ENCODE measurements around the gene CELA3A.

DNA sequence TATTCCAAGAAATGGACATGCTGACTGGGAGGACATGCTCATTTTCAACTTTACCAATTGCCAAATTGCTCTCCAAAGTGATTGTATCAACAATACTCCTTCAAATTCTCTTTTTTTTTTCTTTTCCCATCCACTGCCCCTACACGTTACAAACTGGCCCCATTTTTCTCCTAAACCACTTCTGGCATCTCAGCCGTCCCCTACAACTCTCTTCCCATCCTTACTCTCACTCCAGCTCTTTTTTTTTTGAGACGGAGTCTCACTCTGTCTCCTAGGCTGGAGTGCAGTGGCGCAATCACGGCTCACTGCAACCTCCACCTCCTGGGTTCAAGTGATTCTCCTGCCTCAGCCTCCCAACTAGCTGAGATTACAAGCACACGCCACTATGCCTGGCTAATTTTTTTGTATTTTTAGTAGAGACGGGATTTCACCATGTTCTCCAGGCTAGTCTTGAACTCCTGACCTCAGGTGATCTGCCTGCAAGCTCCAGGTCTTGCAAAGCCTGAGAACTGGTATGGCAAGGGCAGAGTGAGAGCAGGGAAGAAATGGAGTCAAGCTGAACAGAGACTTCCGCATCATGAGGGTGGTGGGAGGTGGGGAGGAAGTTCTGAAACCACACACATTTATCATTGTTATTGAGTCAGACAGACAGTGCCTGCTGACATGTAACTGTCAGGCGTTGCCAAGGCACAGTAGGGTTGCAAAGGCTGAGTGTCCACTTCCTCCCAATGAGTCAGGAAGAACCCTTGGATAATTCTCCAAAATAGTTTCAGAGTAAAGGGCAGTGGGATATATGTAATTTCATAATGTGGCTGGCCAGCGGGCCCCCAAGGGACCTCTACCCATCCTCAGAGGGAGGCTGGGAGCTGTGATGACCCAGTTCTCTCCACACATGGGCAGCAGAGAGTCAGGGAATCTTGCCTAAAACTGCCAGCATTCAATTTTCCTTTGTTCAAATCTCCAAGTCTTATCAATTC is 17.4 kb downstream of the CELA3A start:
- TF ChIP-seq, protein P1, sequence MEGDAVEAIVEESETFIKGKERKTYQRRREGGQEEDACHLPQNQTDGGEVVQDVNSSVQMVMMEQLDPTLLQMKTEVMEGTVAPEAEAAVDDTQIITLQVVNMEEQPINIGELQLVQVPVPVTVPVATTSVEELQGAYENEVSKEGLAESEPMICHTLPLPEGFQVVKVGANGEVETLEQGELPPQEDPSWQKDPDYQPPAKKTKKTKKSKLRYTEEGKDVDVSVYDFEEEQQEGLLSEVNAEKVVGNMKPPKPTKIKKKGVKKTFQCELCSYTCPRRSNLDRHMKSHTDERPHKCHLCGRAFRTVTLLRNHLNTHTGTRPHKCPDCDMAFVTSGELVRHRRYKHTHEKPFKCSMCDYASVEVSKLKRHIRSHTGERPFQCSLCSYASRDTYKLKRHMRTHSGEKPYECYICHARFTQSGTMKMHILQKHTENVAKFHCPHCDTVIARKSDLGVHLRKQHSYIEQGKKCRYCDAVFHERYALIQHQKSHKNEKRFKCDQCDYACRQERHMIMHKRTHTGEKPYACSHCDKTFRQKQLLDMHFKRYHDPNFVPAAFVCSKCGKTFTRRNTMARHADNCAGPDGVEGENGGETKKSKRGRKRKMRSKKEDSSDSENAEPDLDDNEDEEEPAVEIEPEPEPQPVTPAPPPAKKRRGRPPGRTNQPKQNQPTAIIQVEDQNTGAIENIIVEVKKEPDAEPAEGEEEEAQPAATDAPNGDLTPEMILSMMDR (IDR thresholded peaks at IDR 0.05; ENCODE audit: low read length) = peak; percentile 16; the same call in 1 of the 2 replicates
- no peak for TF ChIP-seq EZH2 (IDR thresholded peaks at IDR 0.05; ENCODE audit: borderline replicate concordance, low read length)

Data from OCI-LY1 (cell line).